Neutrophil (primary cell): ENCODE data around the gene DNM2.

Source experiments
- H3K27ac ChIP-seq: fragments of 200-600 bp; sonication (generic); 2 replicates; pipeline ENCODE4 v1.5.1; 2016; ENCODE audit warnings: mild to moderate bottlenecking, moderate library complexity
- H3K27me3 ChIP-seq: fragments of 200-600 bp; sonication (generic); 2 replicates; pipeline ENCODE4 v1.6.0; 2016; ENCODE audit warnings: mild to moderate bottlenecking
- H3K36me3 ChIP-seq: fragments of 200-600 bp; sonication (generic); 2 replicates; pipeline ENCODE4 v1.5.1; 2017
- H3K4me1 ChIP-seq, 2 experiments: fragments of 200-600 bp in 1 of 2; sonication (generic) in 1 of 2; 1 replicate in 1 of 2; 2 replicates in 1 of 2; pipeline versions ENCODE4 v1.5.1 to v1.6.1; 2013 to 2016; ENCODE audit warnings: low read depth in 1 of 2, low read length in 1 of 2, mild to moderate bottlenecking in 1 of 2, moderate library complexity in 1 of 2; ENCODE audit not compliant: control insufficient read depth in 1 of 2, insufficient read depth in 1 of 2
- H3K4me3 ChIP-seq, 2 experiments: fragments of 200-600 bp in 1 of 2; sonication (generic) in 1 of 2; 1 replicate in 1 of 2; 2 replicates in 1 of 2; pipeline ENCODE4 v1.5.1; 2013 to 2016; ENCODE audit warnings: low read depth in 1 of 2, low read length in 1 of 2, mild to moderate bottlenecking in 1 of 2, moderate library complexity in 1 of 2
- H3K9me3 ChIP-seq: fragments of 200-600 bp; sonication (generic); 2 replicates; pipeline ENCODE4 v1.5.1; 2016
- TF ChIP-seq, protein P1 (sequence below): fragments of 200-600 bp; sonication (generic); IDR thresholded peaks from 2 replicates; pipeline ENCODE4 v1.5.1; 2016; ENCODE audit warnings: antibody characterized with exemption

DNM2 gene

DNA sequence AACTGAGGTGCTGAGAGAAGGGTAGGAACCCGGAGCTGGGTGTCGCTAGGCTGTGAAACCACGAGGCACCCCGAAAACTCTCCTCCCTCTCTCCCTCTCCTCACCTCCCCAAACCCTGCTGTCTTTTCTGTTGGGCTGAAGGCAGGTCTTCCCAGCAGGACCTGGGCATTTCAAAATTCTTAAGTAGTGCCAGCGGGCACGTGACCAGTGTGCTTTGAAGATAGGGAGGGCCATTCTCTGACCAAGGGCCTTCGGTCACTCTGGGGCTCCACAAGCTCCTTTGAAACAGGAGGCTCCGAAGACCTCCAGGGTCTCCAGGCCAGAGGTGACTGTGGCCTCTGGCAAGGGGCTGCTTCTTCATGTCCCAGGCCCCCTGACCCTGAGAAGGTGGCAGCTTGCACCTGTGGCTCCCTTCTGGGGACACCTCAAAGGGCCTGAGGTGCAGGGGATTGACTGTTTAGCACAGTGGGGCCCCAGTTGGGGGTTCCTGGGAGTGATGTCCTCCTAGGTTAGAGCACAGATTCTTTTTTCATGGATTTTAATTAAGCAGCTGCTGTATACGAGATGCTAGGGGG lies 48.3 kb downstream of the DNM2 start:
- H3K4me3 ChIP-seq: no peak overlapping the region
- H3K27ac ChIP-seq: peak overlapping the region; percentile 64
- H3K9me3 ChIP-seq: no peaks in the 10 kb centered on the region
- TF ChIP-seq, protein P1, sequence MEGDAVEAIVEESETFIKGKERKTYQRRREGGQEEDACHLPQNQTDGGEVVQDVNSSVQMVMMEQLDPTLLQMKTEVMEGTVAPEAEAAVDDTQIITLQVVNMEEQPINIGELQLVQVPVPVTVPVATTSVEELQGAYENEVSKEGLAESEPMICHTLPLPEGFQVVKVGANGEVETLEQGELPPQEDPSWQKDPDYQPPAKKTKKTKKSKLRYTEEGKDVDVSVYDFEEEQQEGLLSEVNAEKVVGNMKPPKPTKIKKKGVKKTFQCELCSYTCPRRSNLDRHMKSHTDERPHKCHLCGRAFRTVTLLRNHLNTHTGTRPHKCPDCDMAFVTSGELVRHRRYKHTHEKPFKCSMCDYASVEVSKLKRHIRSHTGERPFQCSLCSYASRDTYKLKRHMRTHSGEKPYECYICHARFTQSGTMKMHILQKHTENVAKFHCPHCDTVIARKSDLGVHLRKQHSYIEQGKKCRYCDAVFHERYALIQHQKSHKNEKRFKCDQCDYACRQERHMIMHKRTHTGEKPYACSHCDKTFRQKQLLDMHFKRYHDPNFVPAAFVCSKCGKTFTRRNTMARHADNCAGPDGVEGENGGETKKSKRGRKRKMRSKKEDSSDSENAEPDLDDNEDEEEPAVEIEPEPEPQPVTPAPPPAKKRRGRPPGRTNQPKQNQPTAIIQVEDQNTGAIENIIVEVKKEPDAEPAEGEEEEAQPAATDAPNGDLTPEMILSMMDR: no peak
- no peaks in the 10 kb centered on the region for H3K27me3 ChIP-seq
- H3K36me3 ChIP-seq: peaks cover 38% of the 10 kb centered on the region
- H3K4me1 ChIP-seq: peaks cover 45 to 57% of the 10 kb centered on the region in 2 experiments

DNA sequence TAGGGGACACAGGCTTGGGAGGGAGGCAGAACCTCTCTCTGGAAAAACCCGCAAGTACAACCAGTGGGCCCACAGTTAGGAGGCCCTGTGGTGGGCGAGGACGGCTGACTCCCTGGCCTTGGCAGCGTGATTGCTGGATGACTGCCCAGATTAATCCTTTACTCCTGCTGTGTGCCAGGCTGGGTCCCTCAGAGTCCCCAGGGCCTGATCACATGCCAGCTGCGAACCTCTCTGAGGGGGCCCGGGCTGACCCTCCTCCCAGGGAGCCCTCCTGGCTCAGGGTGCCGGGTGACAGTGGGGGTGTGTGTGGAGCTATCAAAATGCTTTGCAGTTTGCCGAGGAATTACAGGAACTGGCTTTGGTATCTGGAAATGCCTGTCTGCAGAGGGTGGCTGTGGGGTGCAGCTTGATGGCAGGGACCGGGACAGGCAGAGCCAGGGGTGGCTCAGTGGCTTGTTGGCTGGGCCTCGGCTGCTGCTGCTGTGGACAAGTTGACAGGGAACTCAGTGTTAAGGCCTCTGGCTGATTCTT lies 48.9 kb downstream of the DNM2 start:
- H3K27me3 ChIP-seq: no peaks in the 10 kb centered on the region
- H3K9me3 ChIP-seq: no peaks in the 10 kb centered on the region
- no peak overlapping the region for H3K4me3 ChIP-seq
- TF ChIP-seq, protein P1: no peak
- peaks cover 32% of the 10 kb centered on the region for H3K36me3 ChIP-seq
- H3K27ac ChIP-seq: peak overlapping the region; percentile 64
- peaks cover 39 to 51% of the 10 kb centered on the region in 2 experiments for H3K4me1 ChIP-seq

DNA sequence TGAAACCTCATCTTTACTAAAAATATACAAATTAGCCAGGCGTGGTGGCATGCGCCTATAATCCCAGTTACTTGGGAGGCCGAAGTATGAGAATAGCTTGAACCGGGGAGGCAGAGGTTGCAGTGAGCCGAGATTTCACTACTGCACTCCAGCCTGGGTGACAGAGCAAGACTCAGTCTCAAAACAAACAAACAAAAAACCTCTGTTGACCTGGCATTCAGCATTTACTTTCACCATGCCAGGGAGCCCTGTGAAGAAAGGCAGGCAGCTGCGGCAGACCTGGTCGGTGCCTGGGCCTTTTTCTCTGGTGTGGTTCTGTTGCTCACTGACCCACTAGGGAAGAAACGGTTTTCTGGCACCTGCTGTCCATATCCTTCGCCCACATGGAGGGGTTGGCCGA lies 49.8 kb downstream of the DNM2 start:
- no peaks in the 10 kb centered on the region for H3K27me3 ChIP-seq
- H3K27ac ChIP-seq: peak overlapping the region; percentile 64
- no peaks in the 10 kb centered on the region for H3K9me3 ChIP-seq
- peaks cover 29 to 41% of the 10 kb centered on the region in 2 experiments for H3K4me1 ChIP-seq
- TF ChIP-seq, protein P1: no peak
- H3K36me3 ChIP-seq: peaks cover 28% of the 10 kb centered on the region
- no peak overlapping the region for H3K4me3 ChIP-seq

DNA sequence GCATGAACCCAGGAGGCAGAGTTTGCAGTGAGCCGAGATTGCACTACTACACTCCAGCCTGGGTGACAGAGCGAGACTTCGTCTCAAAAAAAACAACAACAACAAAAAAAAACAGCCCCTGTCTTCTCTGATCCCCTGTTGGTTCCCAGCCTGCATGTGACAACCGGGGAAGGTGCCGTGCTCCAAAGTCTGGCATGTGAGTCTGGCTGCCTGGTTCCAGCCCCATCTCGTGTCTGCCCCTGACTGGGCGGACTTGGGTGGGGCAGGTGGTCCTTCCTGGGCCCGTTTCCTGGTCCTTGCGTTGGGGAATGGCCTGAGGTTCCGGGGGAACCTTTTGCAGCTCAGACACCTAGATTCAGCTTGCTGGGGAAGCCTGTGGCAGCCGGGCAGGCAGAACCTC lies 50.5 kb downstream of the DNM2 start:
- peak overlapping the region; percentile 64 for H3K27ac ChIP-seq
- H3K4me3 ChIP-seq: no peak overlapping the region
- no peaks in the 10 kb centered on the region for H3K27me3 ChIP-seq
- peaks cover 29% of the 10 kb centered on the region for H3K36me3 ChIP-seq
- no peaks in the 10 kb centered on the region for H3K9me3 ChIP-seq
- peaks cover 22 to 35% of the 10 kb centered on the region in 2 experiments for H3K4me1 ChIP-seq
- TF ChIP-seq, protein P1: no peak

DNA sequence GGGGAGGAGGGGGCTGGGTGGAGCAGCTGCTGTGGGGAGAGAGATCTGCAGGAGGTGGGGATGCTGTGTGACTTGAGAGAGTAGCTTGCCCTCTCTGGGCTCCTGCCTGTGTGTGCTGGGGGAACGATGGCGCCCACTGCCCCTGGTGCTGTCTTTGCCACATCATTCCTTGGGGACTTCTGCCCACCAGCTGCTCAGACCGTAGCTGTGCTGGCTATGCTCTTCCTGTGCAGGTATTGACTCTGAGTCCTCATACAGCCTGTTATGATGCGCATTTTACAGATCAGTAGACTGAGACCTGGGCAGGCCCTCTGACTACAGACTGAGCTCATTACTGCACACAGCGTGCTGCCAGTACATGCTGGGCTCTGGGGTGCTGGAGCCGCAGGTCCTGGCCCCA lies 51.1 kb downstream of the DNM2 start:
- TF ChIP-seq, protein P1: no peak
- Histone ChIP-seq H3K9me3 (no peaks in the 10 kb centered on the region), H3K4me1 (peaks cover 17 to 32% of the 10 kb centered on the region in 2 experiments), H3K36me3 (peaks cover 34% of the 10 kb centered on the region), H3K27ac (peak overlapping the region; percentile 64), H3K27me3 (no peaks in the 10 kb centered on the region), H3K4me3 (no peak overlapping the region)
